HCT116 (cell line): ENCODE measurements around the gene HYLS1. TPM values are rescaled to one million over a fixed set of nuclear protein-coding genes. Genes with fewer than 3 reads are reported as not detected.
"Not testable (repeated sequence)": the region's sequence is repeated elsewhere in the genome, so short reads cannot be mapped to it uniquely, and the experiment has no call there.

Source experiments
- ATAC-seq: fragments of 200-7000 bp; cut with Tn5 transposase; 2 replicates; pipeline ENCODE4 v1.9.1; 2020; ENCODE audit warnings: mild to moderate bottlenecking, moderate library complexity
- BruUV-seq: library from RNA; stranded (reverse); fragments of 400-500 nt; replicated peaks from 2 replicates; lab custom pipeline; 2021; lab: Mats Ljungman, UMichigan
- CTCF ChIA-PET: fragments of 300-600 bp; sonication (Branson Sonifier 250); formaldehyde crosslinking; loops from one replicate; lab custom pipeline; 2021; ENCODE audit warnings: antibody characterized with exemption; lab: Charles Lee
- POLR2A ChIA-PET: fragments of 300-600, 350-600 bp; sonication (Branson Sonifier 250); formaldehyde crosslinking; loops from one replicate; lab custom pipeline; 2021; ENCODE audit warnings: antibody characterized with exemption; lab: Charles Lee
- RAD21 ChIA-PET, 2 experiments: fragments of 300-600 bp; sonication (Branson Sonifier 250); formaldehyde crosslinking; loops; one replicate each; lab custom pipeline; 2023; ENCODE audit warnings: low total read pairs in 2 of 2; ENCODE audit not compliant: uncharacterized antibody in 2 of 2, unreplicated experiment in 2 of 2, low non-redundant PET in 1 of 2; lab: Charles Lee
- DNase-seq: peaks from one replicate; pipeline ENCODE4 v3.0.0-alpha.2; 2010; ENCODE audit warnings: low read depth, low spot score
- H2AFZ ChIP-seq: fragments of 200-600 bp; shearing (Covaris generic), sonication (generic); 2 replicates; pipeline ENCODE4 v1.6.1; 2017; ENCODE audit warnings: low read depth, mixed run types, mixed read lengths, antibody characterized with exemption, low read length; ENCODE audit not compliant: poor library complexity, severe bottlenecking
- H3K27ac ChIP-seq: 2 replicates; pipeline ENCODE4 v1.5.1; 2012; ENCODE audit warnings: low read depth, low read length
- H3K27me3 ChIP-seq: fragments of 200-600 bp; sonication (generic); 2 replicates; pipeline ENCODE4 v1.6.1; 2016; ENCODE audit warnings: mixed run types, low read length, mixed read lengths; ENCODE audit not compliant: insufficient read depth
- H3K36me3 ChIP-seq, 2 experiments: fragments of 200-500 bp in 1 of 2; fragments of 200-600 bp in 1 of 2; sonication (Bioruptor generic) in 1 of 2; sonication (generic) in 1 of 2; 2 replicates each; pipeline versions ENCODE4 v1.5.1 to v1.6.1; 2014 to 2016; ENCODE audit warnings: low read length in 2 of 2, inconsistent platforms in 1 of 2, mixed read lengths in 1 of 2, mixed run types in 1 of 2; ENCODE audit not compliant: insufficient read depth in 2 of 2, control insufficient read depth in 1 of 2
- H3K4me1 ChIP-seq, 2 experiments: fragments of 200-600 bp in 1 of 2; sonication (generic) in 1 of 2; 2 replicates each; pipeline versions ENCODE4 v1.5.1 to v1.6.1; 2012 to 2017; ENCODE audit warnings: low read length in 2 of 2, inconsistent platforms in 1 of 2, mild to moderate bottlenecking in 1 of 2, mixed read lengths in 1 of 2, mixed run types in 1 of 2, moderate library complexity in 1 of 2; ENCODE audit not compliant: insufficient read depth in 2 of 2, control insufficient read depth in 1 of 2
- H3K4me2 ChIP-seq: fragments of 200-600 bp; sonication (generic); 2 replicates; pipeline ENCODE4 v1.6.1; 2017; ENCODE audit warnings: mixed run types, low read length, mixed read lengths
- H3K4me3 ChIP-seq, 2 experiments: fragments of 200-600 bp in 1 of 2; sonication (generic) in 1 of 2; replicated peaks in 1 of 2; 2 replicates each; pipeline ENCODE4 v1.5.1; 2011 to 2016; ENCODE audit warnings: low read length in 2 of 2, control low read depth in 1 of 2, low read depth in 1 of 2, mild to moderate bottlenecking in 1 of 2, mixed read lengths in 1 of 2, mixed run types in 1 of 2
- H3K79me2 ChIP-seq: fragments of 200-600 bp; sonication (generic); 2 replicates; pipeline ENCODE4 v1.6.1; 2017; ENCODE audit warnings: mild to moderate bottlenecking, mixed run types, low read length, moderate library complexity, mixed read lengths; ENCODE audit not compliant: insufficient read depth
- H3K9ac ChIP-seq: fragments of 200-600 bp; sonication (generic); 2 replicates; pipeline ENCODE4 v1.6.1; 2016; ENCODE audit warnings: low read length, mixed read lengths
- H3K9me2 ChIP-seq: fragments of 200-600 bp; sonication (generic), shearing (Covaris generic); 2 replicates; pipeline ENCODE4 v1.6.1; 2017; ENCODE audit warnings: mixed run types, mild to moderate bottlenecking, moderate library complexity; ENCODE audit not compliant: insufficient read depth
- H3K9me3 ChIP-seq, 2 experiments: fragments of 200-500 bp in 1 of 2; fragments of 200-600 bp in 1 of 2; sonication (Bioruptor generic) in 1 of 2; sonication (generic) in 1 of 2; 2 replicates each; pipeline ENCODE4 v1.6.1; 2014 to 2017; ENCODE audit warnings: low read length in 2 of 2, mixed read lengths in 2 of 2, inconsistent platforms in 1 of 2, low read depth in 1 of 2, mild to moderate bottlenecking in 1 of 2, mixed run types in 1 of 2, moderate library complexity in 1 of 2; ENCODE audit not compliant: control insufficient read depth in 1 of 2, insufficient read depth in 1 of 2
- H4K20me1 ChIP-seq: fragments of 200-600 bp; sonication (generic), shearing (Covaris generic); 2 replicates; pipeline ENCODE4 v1.6.1; 2017; ENCODE audit warnings: mixed run types, mild to moderate bottlenecking, moderate library complexity; ENCODE audit not compliant: insufficient read depth
- ATF3 ChIP-seq: IDR thresholded peaks from 2 replicates; pipeline ENCODE4 v1.6.1; 2012
- CEBPB ChIP-seq: IDR thresholded peaks from 2 replicates; pipeline ENCODE4 v1.6.1; 2012; ENCODE audit warnings: low read depth
- ELF1 ChIP-seq: IDR thresholded peaks from 2 replicates; pipeline ENCODE4 v1.6.1; 2012; ENCODE audit warnings: low read depth, borderline replicate concordance
- EZH2 ChIP-seq: fragments of 200-600 bp; sonication (generic); IDR thresholded peaks from 2 replicates; pipeline ENCODE4 v1.6.1; 2017; ENCODE audit warnings: antibody characterized with exemption, mixed run types
- EZH2phosphoT487 ChIP-seq: fragments of 200-600 bp; IDR thresholded peaks from 2 replicates; pipeline ENCODE4 v1.6.1; 2018; ENCODE audit warnings: antibody characterized with exemption, borderline replicate concordance
- FOSL1 ChIP-seq: IDR thresholded peaks from 2 replicates; pipeline ENCODE4 v1.6.1; 2012; ENCODE audit warnings: low read depth
- REST ChIP-seq: IDR thresholded peaks from 2 replicates; pipeline ENCODE4 v1.6.1; 2012; ENCODE audit warnings: low read depth
- SIN3A ChIP-seq: IDR thresholded peaks from 2 replicates; pipeline ENCODE4 v1.6.1; 2012; ENCODE audit warnings: low read depth
- SP1 ChIP-seq: IDR thresholded peaks from 2 replicates; pipeline ENCODE4 v1.6.1; 2012; ENCODE audit warnings: low read depth
- TCF7L2 ChIP-seq: IDR thresholded peaks from 2 replicates; pipeline ENCODE4 v1.7.0; 2011; ENCODE audit warnings: borderline replicate concordance, inconsistent platforms; ENCODE audit not compliant: insufficient read depth, insufficient read length; ENCODE audit errors: extremely low read depth
- ZFX ChIP-seq: fragments of 450-650 bp; IDR thresholded peaks from 2 replicates; pipeline ENCODE4 v1.6.1; 2017
- intact Hi-C: fragments of 100-400 bp; cut with micrococcal nuclease; formaldehyde crosslinking; loops from 2 replicates; pipeline ENCODE4 v1.10.0; 2022
- total RNA-seq: library from RNA; stranded (reverse); gene quantifications from one replicate; pipeline ENCODE4 v1.2.1, GENCODE V29; 2021; ENCODE audit not compliant: unreplicated experiment

HYLS1 gene
- total RNA-seq, 1 experiment from 2014 or later: 18.9 TPM

DNA sequence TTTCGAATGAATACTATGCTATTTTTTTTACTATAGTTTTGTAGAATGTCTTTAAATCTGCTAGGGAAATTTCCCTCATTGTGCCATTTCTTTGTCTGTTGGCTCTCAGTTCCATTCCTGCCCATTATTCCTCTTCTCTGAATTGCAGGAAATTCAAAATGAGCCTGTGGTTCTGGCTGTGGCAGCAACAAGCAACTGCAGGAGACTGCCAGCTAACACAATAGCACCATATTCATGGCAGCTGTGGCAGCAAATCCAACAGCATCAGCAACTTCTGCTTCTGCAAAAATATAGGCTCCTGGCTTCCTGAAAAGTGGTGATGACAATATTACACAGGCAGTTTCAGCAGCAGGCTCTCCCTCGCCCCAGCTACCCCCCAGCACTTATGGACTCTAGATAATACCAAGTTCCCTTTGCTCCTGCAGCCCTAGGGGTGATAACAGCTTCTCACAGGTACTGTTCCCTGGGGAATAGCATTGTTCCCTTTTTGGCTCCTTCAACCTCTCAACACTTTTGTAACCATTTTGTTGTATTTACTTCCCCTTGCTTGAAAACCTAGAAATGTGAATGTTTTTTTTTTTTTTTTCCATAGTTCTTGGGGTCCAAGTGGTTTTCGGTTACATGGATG is 45.0 kb upstream of the HYLS1 start (continued):
- TF ChIP-seq TCF7L2 (no peak), ELF1 (no peak), FOSL1 (no peak), CEBPB (no peak), SIN3A (no peak), EZH2phosphoT487 (no peak), ZFX (no peak)

DNA sequence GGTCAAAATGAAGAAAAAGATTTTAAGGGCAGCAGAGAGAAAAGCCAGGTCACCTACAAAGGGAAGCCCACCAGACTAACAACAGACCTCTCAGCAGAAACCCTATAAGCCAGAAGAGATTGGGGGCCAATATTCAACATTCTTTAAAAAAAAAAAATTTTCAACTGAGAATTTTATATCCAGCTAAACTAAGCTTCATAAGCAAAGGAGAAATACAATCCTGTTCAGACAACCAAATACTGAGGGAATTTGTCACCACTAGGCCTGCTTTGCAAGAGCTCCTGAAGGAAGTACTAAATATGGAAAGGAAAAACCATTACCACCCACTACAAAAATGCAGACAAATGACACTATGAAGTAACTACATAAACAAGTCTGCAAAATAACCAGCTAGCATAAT is 41.3 kb upstream of the HYLS1 start:
- no peaks in the 10 kb centered on the region for H3K36me3 ChIP-seq
- H3K27me3 ChIP-seq: no peaks in the 10 kb centered on the region
- TF ChIP-seq SP1 (no peak), ZFX (no peak), ATF3 (no peak), REST (no peak), EZH2 (no peak)
- no peaks in the 10 kb centered on the region for H3K79me2 ChIP-seq
- H3K27ac ChIP-seq: no peak overlapping the region
- ATAC-seq: no peak
- CTCF ChIA-PET: no interaction called here
- no peaks in the 10 kb centered on the region for H3K9me2 ChIP-seq
- no TSS peak for BruUV-seq
- DNase-seq: no peak
- POLR2A ChIA-PET: no interaction called here
- no peaks in the 10 kb centered on the region for H4K20me1 ChIP-seq
- H2AFZ ChIP-seq: no peak overlapping the region
- no peak overlapping the region for H3K4me3 ChIP-seq
- intact Hi-C loops: no loop called here
- no peak overlapping the region for H3K9ac ChIP-seq
- H3K9me3 ChIP-seq: peaks cover 0 to 14% of the 10 kb centered on the region in 2 experiments; a peak in 1 of 4 replicates
- H3K4me2 ChIP-seq: no peak overlapping the region
- RAD21 ChIA-PET: no interaction called here
- no peaks in the 10 kb centered on the region for H3K4me1 ChIP-seq

DNA sequence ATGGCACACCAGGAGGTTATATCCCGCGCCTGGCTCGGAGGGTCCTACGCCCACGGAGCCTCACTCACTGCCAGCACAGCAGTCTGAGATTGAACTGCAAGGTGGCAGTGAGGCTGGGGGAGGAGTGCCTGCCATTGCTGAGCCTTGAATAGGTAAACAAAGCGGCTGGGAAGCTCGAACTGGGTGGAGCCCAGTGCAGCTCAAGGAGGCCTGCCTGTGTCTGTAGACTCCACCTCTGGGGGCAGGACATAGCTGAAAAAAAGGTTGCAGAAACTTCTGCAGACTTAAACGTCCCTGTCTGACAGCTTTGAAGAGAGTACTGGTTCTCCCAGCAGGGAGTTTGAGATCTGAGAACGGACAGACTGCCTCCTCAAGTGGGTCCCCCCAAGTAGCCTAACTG is 29.8 kb upstream of the HYLS1 start:
- H3K9ac ChIP-seq, BruUV-seq, H3K4me2 ChIP-seq, H3K79me2 ChIP-seq, DNase-seq, ATAC-seq, H3K9me2 ChIP-seq, POLR2A ChIA-PET, H3K36me3 ChIP-seq, H3K27ac ChIP-seq, CTCF ChIA-PET, RAD21 ChIA-PET, H3K9me3 ChIP-seq, H3K4me3 ChIP-seq, intact Hi-C loops, H3K4me1 ChIP-seq, H4K20me1 ChIP-seq, H2AFZ ChIP-seq: not testable (repeated sequence)
- H3K27me3 ChIP-seq: peaks cover 13% of the 10 kb centered on the region; the same call in 1 of the 2 replicates
